Esophagus mucosa (tissue), 1 donor: ENCODE results near the gene GANAB. TPM values are rescaled to one million over a fixed set of nuclear protein-coding genes. Genes with fewer than 3 reads are reported as not detected.
"Not testable (repeated sequence)": the region's sequence is repeated elsewhere in the genome, so short reads cannot be mapped to it uniquely, and the experiment has no call there.

Source experiments
- ATAC-seq: fragments of 200-7000 bp; cut with Tn5 transposase; one replicate; pipeline ENCODE4 v1.9.1; 2020
- total RNA-seq: library from RNA; stranded (reverse); gene quantifications from one replicate; pipeline ENCODE4 v1.2.4, GENCODE V29; 2023
- donor health status: DM: yes; HTN: yes; CAD: no.

GANAB gene
- total RNA-seq, 1 donor from 2014 or later: 175 TPM

DNA sequence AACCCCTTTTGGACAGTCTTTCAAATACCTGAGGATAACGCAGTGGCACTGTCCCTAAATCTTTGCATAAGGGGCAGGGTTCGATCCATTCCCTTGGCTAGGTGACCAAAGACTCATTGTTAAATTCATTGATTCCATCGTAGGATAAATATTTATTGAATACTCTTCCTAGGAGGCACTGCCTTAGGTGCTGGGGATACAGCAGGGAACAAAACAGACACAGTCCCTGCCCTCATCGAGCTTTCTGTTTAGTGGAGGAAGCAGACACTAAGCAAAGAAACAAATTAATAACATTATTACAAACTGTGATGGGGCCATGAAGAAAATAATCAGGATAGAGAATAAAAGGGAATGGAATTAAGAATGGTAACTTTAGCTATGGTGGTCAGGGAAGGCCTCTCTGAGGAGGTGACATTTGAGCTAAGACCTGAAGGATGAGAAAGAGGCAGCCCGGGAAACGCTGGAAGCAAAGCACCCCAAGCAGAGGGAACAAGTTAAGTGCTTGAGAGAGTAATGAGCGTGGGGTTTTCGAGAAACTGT is 25.3 kb downstream of the GANAB start:
- ATAC-seq: no peak

DNA sequence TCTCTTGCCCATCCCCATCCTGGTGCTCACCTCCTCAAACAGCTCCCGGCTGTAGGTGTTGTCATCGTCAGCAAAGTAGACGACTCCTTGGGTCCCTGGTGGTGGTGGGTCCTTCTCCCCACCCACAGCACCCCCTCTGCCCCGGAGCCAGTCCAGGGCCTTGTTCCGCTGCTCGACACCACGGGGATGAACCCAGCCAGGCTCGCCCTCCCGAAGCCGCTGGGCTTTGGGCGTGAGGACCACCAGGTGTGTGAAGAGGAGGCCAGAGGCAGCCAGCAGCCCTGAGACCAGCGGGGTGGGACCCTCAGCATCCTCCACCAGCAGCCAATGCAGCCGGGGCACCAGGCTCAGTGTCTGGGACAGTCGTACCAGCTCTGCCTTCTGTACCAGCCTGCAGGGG is 29.5 kb downstream of the GANAB start:
- not testable (repeated sequence) for ATAC-seq

DNA sequence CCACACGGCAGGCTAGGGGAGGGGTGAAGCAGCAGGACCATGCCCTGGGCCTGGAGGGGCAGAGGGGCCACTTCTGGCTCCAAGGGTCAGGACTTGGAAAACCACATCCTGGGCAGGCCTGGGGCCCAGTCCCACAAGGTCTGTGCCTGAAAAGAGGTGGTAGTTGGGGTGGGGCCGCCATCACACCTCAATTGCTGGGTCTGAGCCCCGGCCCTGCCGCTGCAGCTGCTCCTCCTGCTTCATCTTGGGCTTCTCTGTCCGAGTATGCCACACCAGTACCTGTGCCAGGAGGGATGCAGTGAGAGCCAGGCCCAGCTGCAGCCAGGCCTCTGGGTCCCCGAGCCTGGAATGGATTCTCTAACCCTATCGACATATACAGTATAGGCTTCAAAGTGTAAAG is 30.9 kb downstream of the GANAB start:
- ATAC-seq: no peak

DNA sequence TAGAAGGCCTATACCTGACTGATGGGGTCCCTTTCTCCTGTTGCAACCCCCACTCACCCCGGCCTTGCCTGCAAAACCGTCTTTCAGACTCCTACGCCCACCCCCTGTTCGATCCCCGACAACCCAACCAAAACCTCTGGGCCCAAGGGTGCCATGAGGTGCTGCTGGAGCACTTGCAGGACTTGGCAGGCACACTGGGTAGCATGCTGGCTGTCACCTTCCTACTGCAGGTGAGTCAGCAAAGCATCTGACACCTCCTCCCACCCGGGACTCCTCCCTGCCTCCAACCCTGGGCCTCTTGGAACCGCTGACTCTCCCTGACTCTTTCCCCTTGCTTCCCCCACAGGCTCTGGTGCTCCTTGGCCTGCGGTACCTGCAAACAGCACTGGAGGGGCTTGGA is 32.1 kb downstream of the GANAB start:
- ATAC-seq: peak; percentile 57

DNA sequence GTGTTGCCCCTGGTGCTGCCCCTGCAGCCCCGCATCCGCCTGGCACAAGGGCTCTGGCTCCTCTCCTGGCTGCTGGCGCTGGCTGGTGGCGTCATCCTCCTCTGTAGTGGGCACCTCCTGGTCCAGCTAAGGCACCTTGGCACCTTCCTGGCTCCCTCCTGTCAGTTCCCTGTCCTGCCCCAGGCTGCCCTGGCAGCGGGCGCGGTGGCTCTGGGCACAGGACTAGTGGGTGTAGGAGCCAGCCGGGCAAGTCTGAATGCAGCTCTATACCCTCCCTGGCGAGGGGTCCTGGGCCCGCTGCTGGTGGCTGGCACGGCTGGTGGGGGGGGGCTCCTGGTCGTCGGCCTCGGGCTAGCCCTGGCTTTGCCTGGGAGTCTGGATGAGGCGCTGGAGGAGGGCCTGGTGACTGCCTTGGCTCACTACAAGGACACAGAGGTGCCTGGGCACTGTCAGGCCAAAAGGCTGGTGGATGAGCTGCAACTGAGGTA is 33.1 kb downstream of the GANAB start:
- ATAC-seq: peak; percentile 12

DNA sequence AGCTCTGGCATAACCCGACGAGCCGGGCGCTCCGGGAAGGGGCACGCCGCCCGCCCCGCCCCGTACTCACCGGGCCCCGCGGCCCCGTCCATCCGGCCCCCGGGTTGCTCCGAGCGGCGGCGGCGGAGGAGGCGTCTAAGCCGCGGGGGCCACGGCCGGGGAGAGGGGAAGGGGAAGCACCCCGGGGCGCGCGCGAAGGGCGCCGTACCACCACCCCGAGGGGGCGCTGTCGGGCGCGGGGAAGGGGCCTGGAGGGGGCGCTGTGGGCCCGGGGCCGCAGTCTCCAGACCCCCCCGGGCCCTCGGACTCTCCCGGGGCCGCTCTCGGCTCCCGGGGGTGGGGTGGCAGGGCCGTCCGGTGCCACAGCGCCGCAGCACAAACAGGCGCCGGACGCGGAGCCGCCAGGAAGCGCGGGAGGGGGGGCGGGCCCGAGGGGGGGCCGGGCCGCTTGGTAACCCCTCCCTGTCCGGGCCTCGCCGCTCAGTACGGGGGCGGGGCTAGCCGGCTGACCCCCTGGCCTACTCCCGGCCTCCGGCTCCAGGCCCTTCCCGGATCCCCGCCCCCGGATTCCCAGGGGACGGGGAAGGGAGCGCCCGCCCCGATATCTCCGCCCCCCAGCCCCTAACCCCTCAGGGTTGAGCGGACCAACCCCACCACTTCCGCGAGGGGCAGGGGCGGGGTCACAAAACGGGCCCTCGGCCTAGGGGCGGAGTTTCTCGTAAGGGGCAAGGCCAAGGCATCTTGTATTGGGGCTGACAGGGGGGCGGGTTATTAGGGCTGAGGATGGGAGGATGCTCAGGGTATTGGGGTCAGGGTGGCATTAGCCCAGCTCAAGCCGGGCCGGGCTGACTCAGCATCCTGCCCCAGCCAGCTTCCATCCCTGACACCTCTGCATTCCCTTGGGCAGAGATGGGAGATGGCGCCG is 33.8 kb downstream of the GANAB start, which contains the start of the genes EML3 and ROM1:
Gene EML3, minus strand, starts transcription at position 410 of the 925 bp plus-strand sequence. Its CDS starts 318 bp downstream, at position 92.
Gene ROM1, plus strand, starts transcription at position 892 of the 925 bp plus-strand sequence. Its CDS starts 25 bp downstream, at position 917.
- peak; percentile 71 for ATAC-seq

DNA sequence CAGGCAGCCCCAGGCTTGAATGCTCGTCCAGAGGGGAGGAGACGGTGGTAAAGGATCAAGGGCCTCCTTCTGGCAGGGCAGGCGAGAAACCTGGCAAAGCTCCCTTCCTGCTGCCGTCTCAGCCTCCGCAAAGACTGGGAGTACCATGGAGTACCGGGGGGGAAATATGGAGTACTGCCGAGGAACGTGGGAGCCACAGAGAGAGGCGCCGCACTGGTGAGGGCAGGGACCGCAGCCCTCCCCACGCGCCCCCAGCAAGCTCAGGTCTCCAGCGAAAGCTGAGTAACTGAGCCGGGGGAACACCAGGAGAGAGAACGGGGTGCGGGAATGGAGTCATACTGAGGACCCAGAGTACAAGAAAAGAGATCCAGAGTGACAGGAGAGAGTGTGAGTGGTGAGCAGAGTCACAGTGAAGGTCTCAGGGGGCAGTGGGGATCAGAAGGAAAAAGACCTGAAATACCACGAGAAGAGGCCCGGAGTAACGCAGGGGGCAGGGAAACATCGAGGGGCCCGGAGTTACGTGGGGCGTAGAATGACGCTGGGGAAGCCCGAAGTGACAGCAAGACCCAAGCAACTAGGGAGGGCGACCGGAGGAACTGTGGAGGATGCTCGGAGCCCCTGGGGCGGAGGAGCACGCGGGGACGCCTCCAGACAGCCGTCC is 34.6 kb downstream of the GANAB start:
- peak; percentile 1 for ATAC-seq

DNA sequence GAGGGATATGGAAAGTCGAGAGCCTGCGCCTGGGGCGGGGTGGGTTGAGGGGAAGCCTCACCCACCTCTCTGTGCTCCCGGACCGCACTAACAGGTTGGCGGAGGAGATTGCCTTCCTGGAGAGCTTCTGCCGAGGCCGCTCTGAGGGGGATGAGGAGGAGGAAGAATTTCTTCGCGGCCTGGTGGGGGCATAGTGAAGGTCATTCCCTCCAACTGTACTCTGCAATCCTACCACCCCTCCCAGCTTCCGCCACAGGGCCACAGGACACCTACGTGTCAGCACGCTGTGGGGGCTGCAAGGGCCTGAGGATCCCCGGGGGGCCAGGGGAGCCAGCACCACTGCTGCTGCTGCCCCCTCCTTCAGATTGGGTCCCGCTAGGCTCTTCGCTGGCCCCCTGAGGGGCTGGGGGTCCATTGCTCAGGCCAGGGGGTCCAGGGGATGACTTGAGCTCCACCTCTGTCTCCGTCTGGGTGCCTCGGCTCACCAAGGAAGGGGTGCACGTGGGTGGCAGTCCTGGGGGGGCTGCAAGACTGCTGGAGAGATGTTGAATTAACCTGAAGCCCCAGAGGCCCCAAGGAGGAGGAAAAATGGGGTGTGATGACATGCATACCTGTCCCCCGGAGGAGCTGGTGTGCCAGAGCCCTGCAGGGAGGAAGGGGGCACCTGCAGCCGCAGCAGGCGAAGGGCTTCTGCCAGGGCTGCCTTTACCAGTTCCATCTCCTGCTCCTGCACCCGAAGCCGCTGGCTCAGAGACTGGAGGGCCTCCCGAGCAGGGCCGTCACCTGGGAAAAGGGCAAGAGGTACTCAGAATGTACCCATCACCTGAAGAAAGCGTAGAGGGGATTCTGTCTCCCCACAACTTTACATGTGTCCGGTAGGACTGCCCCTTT is 35.4 kb downstream of the GANAB start:
- ATAC-seq: no peak

DNA sequence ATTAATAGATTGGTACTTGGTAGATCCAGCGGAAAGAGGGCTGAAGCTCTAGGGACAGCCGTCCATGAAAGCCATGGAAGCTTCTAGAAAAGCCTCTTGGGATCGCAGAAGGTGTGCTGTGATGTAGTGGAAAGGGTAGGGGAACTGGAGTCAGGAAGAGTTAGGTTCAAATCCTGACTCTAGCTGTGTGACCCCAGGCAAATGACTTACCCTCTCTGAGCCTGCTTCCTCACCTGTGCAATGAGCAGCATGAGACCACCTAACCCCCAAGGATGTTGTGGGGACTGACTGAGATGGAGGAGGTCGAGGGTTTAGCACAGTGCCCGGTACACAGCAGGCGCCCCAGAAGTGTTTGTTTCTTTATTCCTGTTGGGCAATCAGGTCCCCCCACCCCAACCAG is 36.0 kb downstream of the GANAB start:
- no peak for ATAC-seq

DNA sequence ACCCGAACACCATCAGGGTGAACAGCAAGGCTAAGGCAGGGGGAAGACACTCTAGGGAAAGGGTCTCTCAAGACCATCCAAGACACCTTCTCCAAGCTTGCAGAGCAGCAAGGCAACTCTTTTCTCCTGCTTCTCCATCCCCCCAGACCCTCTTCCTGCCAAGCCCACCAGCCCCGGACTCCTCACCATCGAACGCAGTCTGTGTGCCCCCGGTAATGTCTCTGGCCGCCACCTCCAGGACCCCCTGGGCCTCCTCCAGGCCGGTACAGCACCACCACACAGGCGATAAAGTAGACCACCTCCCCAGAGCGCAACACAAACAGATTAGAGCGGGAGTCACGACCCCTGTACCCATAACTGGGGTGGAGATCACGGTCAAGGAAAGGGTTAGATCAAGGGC is 37.6 kb downstream of the GANAB start:
- ATAC-seq: no peak

DNA sequence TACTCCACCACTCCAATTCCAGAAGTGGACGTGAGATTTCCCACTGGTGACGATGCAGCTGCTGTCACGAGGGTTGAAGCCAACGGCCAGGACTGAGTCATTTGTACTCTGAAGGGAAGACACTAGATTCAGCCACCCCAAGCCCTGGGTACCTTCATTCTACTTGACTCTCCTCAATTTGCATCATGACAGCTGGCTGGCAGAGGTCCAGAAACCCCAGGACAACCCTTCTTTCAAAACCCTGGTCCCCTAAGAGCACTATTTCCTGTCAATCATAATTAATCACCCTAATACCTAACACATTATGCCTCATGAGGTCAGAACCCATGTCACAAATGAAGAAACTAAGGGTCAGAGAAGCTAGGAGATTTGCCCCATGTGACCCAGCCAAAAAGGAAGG is 38.7 kb downstream of the GANAB start:
- ATAC-seq: no peak

DNA sequence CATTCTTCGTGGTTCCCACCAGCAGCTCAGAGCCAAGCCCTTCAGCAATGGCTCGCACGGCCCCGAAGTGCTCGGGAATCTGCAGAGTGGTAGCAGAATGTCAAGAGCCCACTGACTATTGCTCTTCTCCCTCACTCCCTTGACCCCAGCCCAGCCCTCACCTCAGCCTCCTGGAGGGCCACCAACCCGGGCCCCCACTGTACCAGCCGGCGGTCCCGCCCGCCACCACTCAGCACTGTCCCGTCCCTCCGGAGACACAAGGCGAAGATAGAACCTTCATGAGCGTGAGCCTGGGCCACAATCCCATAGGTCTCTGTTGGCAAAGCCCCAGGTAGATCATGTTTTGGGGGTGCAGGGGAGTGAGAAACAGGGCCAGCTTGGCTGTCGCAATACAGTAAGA is 40.5 kb downstream of the GANAB start:
- ATAC-seq: no peak

DNA sequence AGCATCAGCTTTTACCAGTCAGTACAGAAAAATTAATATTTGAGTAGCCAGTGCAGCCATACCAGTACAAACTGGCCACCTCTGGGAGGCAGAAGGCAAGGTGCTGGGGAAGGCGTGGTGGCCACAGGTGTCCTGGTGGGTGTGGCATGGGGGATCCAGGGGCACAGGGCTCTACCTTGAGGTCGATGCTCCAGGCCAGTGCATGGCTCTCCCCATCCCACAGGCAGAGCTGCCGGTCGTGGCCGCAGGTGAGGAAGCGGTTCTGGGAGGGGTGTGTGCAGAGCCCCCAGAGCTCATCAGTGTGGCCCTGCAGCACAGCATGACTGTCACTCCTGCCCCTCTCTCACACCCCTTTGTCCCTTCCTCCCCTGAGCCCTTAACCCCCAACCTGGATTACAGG is 40.9 kb downstream of the GANAB start:
- no peak for ATAC-seq

DNA sequence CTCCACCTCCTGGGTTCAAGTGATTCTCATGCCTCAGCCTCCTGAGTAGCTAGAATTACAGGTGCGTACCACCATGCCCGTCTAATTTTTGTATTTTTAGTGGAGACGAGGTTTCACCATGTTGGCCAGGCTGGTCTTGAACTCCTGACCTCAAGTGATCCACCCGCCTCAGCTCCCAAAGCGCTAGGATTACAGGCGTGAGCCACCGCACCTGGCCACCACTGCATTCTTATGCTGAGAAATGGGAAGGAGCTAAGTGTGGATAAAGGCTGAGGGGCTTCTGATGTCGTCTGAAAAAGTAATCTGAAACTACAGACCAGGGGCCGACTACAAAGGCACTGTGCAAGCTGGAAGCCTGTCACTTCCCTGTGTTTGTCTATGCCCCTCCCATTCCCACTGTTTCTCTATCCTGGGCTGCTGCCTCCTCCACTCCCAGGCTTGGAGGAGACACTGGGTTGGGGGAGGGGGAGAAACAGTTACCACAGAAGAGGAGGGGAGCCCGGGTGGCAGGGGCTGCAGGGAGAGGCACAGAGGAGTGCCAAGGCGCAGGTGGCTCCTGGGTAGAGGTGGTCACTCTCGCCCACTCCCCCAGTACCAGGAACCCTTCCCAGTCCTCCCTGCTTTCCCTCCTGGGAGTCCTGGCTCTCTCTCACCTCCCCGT is 41.8 kb downstream of the GANAB start:
- no peak for ATAC-seq

DNA sequence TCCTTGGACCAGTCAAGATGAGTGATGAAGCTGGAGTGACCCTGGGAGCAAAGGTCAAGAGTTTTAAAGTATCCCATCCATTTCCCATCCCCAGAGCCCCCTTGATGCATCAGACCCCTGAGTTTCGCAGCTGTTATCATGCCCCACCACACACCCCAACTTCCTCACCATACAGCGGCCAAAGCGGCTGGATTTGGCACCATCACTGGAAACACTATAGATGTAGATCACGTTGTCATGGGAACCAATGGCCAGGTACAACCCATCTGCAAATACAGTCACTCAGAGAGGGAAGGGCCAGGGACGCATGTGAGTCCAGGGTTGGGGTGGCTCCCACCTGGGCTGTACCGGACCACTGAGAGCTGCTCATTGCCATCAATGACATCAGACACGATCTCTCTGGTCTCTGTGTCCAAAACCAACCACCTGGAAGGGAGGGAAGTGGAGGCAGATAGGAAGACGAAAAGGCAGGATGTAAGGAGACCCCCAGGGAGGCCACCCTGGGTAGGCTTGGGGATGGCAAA is 42.6 kb downstream of the GANAB start:
- ATAC-seq: no peak

DNA sequence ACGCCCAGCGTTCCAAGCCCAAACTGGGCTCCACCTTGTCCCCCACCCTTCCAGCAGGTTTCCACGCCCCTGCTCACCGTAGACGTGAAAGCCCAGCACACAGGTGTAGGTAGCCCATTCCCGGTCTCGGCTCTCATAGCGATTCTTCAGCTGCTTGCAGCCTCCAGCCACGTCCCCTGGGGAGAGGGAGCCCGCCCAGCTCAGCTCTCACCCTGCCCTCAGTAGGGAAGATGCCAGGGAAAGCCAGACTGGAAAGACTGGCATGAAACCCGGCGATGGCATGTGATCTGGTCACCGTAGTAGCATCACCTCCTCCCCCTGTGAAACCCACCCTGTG is 43.4 kb downstream of the GANAB start:
- peak; percentile 21 for ATAC-seq

DNA sequence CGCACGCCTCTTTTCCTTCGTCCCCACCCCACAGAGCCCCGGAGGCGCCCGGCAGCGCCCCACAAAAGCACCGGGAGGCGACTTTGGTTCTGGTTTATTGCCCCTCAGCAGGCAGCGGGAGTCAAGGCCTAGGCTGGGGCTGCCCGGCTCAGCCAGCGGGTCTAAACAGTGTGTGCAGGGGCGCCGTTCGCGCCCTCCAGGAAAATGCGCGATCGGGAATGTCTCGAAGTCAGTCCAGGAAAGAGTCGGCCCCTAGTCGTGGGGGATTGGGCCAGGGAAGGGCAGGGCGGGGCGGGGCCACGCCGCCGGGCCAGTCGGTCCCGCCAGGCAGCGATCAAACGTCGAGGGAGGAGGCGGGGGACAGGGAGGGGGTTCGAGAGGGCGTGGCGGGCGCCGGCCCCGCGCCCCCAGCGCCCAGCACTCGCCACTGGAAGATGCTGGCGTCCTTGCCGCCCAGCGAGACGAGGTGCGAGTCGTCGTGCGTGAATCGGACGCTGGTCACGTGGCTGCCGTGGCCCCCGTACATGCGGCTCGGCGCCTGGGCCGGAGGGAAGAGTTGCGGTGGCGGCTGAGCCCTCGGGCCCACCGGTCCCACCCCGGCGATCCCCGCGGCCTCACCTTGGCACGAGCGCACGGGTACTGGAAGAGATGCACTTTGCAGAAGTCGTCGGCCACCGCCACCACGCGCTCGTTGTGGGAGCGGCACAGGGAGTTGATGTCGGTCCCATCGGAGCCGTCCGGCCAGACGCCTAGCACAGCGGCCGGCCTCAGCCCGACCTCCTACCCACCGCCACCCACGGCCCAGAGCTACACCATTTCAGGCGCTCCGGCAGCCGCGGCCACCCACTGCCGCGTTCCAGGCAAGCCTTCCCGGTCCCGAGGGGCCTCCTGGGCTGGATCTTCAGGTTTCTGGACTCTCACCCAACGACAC is 44.0 kb downstream of the GANAB start:
- peak; percentile 67 for ATAC-seq

DNA sequence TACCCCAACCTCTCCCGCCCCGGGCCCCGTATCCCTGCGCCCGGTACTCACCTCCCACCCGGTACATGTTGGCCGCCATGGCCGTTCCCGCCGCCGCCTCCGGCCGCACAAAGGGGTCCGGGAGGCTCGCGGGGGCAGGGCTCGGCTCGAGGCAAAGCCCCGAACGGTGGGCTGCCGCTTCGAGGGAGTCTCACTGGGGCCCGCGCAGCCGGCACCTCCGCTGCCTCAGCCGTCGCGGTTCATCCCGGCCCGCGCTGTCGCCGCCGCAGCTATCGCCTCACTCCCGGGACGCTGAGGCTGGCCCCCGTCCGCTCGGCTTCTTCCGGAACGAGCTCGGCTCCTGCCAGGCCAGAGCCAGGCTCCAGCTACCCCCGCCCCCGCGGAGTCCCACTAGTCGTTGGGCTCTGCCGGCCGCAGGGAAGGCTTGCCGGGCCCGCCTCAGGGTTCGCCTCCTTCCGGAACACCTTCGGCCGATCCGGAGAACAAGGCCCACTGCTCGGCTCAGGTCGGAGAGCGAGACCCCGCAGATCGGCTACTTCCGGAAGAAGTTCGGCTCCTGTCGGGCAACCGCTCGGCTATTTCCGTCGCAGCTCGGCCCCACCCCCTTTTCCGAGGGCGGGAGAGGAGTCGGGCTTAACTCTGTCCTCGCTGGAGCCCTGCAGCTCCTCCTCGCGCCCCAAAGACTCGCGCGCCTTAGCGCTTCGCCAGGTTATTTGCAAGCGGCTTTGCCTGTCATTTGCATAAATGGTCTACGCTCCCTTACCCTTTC is 44.9 kb downstream of the GANAB start, which contains the start of gene MTA2:
Gene MTA2, minus strand, starts transcription at position 494 of the 769 bp plus-strand sequence. Its CDS starts 415 bp downstream, at position 79.
- ATAC-seq: peak; percentile 83

DNA sequence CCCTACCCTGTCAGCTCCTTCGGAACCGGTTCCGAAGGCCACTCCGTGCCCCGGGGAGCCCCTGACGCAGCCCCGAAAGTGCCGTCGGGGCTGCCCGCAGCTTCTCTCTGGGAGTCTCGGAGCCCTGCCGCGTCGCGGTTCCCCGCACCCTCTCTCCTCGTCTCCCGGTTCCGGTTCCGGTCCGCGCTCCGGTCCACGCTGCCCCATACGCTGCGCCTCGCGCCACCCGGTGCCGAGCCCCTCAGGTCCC is 45.4 kb downstream of the GANAB start:
- peak; percentile 4 for ATAC-seq
